Activated B cell treated with CpG ODN at 0.5 μM for 24 hours (primary cell): ENCODE data around the gene ARMH3. TPM values are rescaled to one million over a fixed set of nuclear protein-coding genes. Genes with fewer than 3 reads are reported as not detected.
A peak's percentile ranks its signal among the peaks of the same experiment; 100 is the strongest.

ENCODE experiments used
- ATAC-seq: fragments of 200-7000 bp; cut with Tn5 transposase; one replicate; pipeline ENCODE4 v1.10.0; 2021; ENCODE audit warnings: low read depth, mild to moderate bottlenecking, moderate library complexity
- CTCF ChIA-PET: fragments of 350-600 bp; sonication (Branson Sonifier 250); formaldehyde crosslinking; loops from one replicate; lab custom pipeline; 2021; ENCODE audit warnings: antibody characterized with exemption; lab: Charles Lee
- POLR2A ChIA-PET: fragments of 350-600 bp; sonication (Branson Sonifier 250); formaldehyde crosslinking; loops from one replicate; lab custom pipeline; 2021; ENCODE audit warnings: antibody characterized with exemption; lab: Charles Lee
- DNase-seq: peaks from one replicate; pipeline ENCODE4 v3.0.0; 2022
- H3K27ac Mint-ChIP-seq: one replicate; pipeline ENCODE4 v1.8.0; 2020; ENCODE audit warnings: mixed read lengths
- H3K27me3 Mint-ChIP-seq: one replicate; pipeline ENCODE4 v1.8.0; 2021; ENCODE audit warnings: mixed read lengths
- H3K36me3 Mint-ChIP-seq: one replicate; pipeline ENCODE4 v1.8.0; 2021; ENCODE audit warnings: low read depth, mixed read lengths
- H3K4me1 Mint-ChIP-seq: one replicate; pipeline ENCODE4 v1.8.0; 2021; ENCODE audit warnings: mixed read lengths
- H3K4me3 Mint-ChIP-seq: one replicate; pipeline ENCODE4 v1.8.0; 2020; ENCODE audit warnings: mild to moderate bottlenecking, mixed read lengths
- H3K9me3 Mint-ChIP-seq: one replicate; pipeline ENCODE4 v1.8.0; 2020; ENCODE audit warnings: mixed read lengths
- intact Hi-C: fragments of 100-400 bp; cut with micrococcal nuclease; formaldehyde crosslinking; loops from one replicate; pipeline ENCODE4 v1.15.1; 2024
- total RNA-seq: library from RNA; stranded (reverse); gene quantifications from 2 replicates; pipeline ENCODE4 v1.2.3, GENCODE V29; 2022
- TF ChIP-seq, protein P1 (sequence below): fragments of 200-600 bp; IDR thresholded peaks from one replicate; pipeline ENCODE4 v1.8.0; 2022; ENCODE audit warnings: antibody characterized with exemption, mild to moderate bottlenecking

The ARMH3 gene
- total RNA-seq, 1 donor from 2014 or later, result 35.4 TPM

GRCh38 chr10:101906586-101907183 lies 149.3 kb downstream of the ARMH3 start:
- H3K27me3 Mint-ChIP-seq, result no peaks in the 10 kb centered on the region
- H3K4me3 Mint-ChIP-seq, result no peak overlapping the region
- peaks cover 20% of the 10 kb centered on the region for H3K36me3 Mint-ChIP-seq
- DNase-seq (no peak), ATAC-seq (no peak)
- H3K27ac Mint-ChIP-seq, result peak overlapping the region; percentile 30
- ChIA-PET POLR2A (interaction anchor here (0.8 to 1.2 kb wide), 2 partner anchors 33 to 97 kb away, joined by 3 to 5 read pairs; no protein-coding TSS in a partner anchor), CTCF (interaction anchor here (0.8 to 2.2 kb wide), 2 partner anchors 16 to 103 kb away, joined by 3 to 9 read pairs; no protein-coding TSS in a partner anchor)
- intact Hi-C loops, result no loop called here
- H3K9me3 Mint-ChIP-seq, result no peaks in the 10 kb centered on the region
- TF ChIP-seq, protein P1, sequence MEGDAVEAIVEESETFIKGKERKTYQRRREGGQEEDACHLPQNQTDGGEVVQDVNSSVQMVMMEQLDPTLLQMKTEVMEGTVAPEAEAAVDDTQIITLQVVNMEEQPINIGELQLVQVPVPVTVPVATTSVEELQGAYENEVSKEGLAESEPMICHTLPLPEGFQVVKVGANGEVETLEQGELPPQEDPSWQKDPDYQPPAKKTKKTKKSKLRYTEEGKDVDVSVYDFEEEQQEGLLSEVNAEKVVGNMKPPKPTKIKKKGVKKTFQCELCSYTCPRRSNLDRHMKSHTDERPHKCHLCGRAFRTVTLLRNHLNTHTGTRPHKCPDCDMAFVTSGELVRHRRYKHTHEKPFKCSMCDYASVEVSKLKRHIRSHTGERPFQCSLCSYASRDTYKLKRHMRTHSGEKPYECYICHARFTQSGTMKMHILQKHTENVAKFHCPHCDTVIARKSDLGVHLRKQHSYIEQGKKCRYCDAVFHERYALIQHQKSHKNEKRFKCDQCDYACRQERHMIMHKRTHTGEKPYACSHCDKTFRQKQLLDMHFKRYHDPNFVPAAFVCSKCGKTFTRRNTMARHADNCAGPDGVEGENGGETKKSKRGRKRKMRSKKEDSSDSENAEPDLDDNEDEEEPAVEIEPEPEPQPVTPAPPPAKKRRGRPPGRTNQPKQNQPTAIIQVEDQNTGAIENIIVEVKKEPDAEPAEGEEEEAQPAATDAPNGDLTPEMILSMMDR, result no peak
- peaks cover 68% of the 10 kb centered on the region for H3K4me1 Mint-ChIP-seq

DNA sequence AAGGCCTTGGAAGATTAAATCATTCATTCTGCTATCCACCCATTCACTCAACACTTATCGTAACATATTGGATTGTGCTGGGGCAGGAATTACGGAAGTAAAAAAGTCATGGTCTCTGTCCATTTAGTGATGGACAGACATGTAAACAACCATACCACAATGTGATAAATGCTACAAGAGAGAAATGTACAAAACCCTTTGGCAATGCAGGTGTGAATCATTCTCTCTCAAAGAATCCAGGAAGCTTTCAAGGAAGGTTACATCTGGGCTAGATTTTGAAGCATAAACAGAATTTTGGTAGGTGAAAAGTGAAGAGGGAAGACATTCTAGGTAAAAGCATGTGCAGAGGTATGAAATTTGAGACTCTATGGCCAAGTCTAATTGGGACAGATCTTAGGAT lies 150.7 kb downstream of the ARMH3 start:
- peaks cover 82% of the 10 kb centered on the region for H3K4me1 Mint-ChIP-seq
- CTCF ChIA-PET, result interaction anchor here (1.0 to 2.3 kb wide), 3 partner anchors 15 to 105 kb away, joined by 3 to 15 read pairs (median 4); no protein-coding TSS in a partner anchor
- H3K36me3 Mint-ChIP-seq, result peaks cover 10% of the 10 kb centered on the region
- TF ChIP-seq, protein P1, result no peak
- H3K27me3 Mint-ChIP-seq, result no peaks in the 10 kb centered on the region
- DNase-seq (no peak), ATAC-seq (no peak)
- H3K9me3 Mint-ChIP-seq, result no peaks in the 10 kb centered on the region
- H3K27ac Mint-ChIP-seq, result peak overlapping the region; percentile 19
- POLR2A ChIA-PET, result interaction anchor here (0.6 kb wide), 1 partner anchor 23 kb away, joined by 3 read pairs; no protein-coding TSS in a partner anchor
- intact Hi-C loops, result no loop called here
- H3K4me3 Mint-ChIP-seq, result no peak overlapping the region

DNA sequence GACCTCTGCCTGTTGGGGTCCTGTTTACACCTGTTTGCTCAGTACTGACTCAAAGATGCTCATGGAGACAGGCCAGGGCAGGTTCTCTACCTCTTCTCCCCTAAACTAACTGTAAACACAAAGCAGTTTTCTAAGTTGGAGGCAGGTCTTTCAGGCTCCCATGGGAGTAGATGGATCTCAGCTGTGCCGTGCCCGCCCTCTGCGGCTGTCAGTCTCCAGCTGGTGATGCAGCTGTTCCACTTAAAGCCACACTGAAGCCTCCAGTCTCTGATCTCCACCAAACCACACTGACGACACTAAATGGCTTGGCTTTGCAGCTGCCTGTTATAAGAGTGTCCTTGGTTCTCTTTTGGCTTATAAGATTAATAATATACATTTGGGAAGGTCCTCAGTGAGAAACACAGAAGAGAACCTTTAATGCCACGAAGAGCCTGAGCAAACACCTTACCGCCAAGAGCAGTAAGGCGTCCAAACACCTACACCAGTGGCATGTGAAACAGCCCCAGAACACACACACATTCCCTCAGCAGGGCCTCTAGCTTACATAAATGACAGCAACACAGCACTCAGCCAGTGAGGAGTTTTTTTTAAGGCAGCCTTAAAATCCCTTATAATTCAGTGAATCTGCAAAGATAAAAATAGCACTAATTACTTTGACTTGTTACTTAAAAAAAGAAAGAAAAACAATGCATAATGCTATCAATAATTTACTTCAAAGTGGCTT lies 152.0 kb downstream of the ARMH3 start:
- H3K36me3 Mint-ChIP-seq, result peaks cover 10% of the 10 kb centered on the region
- POLR2A ChIA-PET, result interaction anchor here (0.9 to 3.3 kb wide), 7 partner anchors 13 to 216 kb away, joined by 3 to 16 read pairs (median 4); partner anchors contain the start of gene LDB1
- peak; percentile 79 for ATAC-seq
- intact Hi-C loops, result loop anchor here (5.0 kb wide), 2 partner anchors 33 to 62 kb away; partner anchors contain the start of gene KCNIP2
- peak overlapping the region; percentile 57 for H3K4me3 Mint-ChIP-seq
- no peaks in the 10 kb centered on the region for H3K9me3 Mint-ChIP-seq
- CTCF ChIA-PET, result interaction anchor here (1.4 to 4.7 kb wide), 3 partner anchors 14 to 105 kb away, joined by 3 to 65 read pairs (median 15); no protein-coding TSS in a partner anchor
- DNase-seq, result peak; percentile 53
- peak overlapping the region; percentile 95 for H3K27ac Mint-ChIP-seq
- H3K4me1 Mint-ChIP-seq, result peaks cover 85% of the 10 kb centered on the region
- no peaks in the 10 kb centered on the region for H3K27me3 Mint-ChIP-seq
- TF ChIP-seq, protein P1, result no peak

- peak overlapping the region; percentile 95 for H3K27ac Mint-ChIP-seq
- ChIA-PET POLR2A (interaction anchor here (0.8 to 3.3 kb wide), 7 partner anchors 8 to 105 kb away, joined by 3 to 16 read pairs (median 6); no protein-coding TSS in a partner anchor), CTCF (interaction anchor here (1.9 to 4.7 kb wide), 5 partner anchors 13 to 106 kb away, joined by 9 to 65 read pairs (median 12); no protein-coding TSS in a partner anchor)
- no peaks in the 10 kb centered on the region for H3K9me3 Mint-ChIP-seq
- peaks cover 84% of the 10 kb centered on the region for H3K4me1 Mint-ChIP-seq
- no peaks in the 10 kb centered on the region for H3K27me3 Mint-ChIP-seq
- DNase-seq (no peak), ATAC-seq (no peak)
- intact Hi-C loops, result loop anchor here (5.0 kb wide), 2 partner anchors 35 to 60 kb away; partner anchors contain the start of gene KCNIP2
- TF ChIP-seq, protein P1, result no peak
- no peak overlapping the region for H3K4me3 Mint-ChIP-seq
- H3K36me3 Mint-ChIP-seq, result peaks cover 10% of the 10 kb centered on the region
These were observed 153.2 kb downstream of the ARMH3 start for GRCh38 chr10:101902820-101903145.
